B cell (primary cell): ENCODE data around the gene PHF21B.

Experiments
- EZH2 ChIP-seq: IDR thresholded peaks from 2 replicates; pipeline ENCODE4 v1.6.1; 2012; ENCODE audit warnings: borderline replicate concordance, low read depth, mild to moderate bottlenecking, moderate library complexity, low read length; ENCODE audit not compliant: insufficient read depth, poor library complexity, severe bottlenecking
- TF ChIP-seq, protein P1 (sequence below): fragments of 200-600 bp; IDR thresholded peaks from one replicate; pipeline ENCODE4 v1.8.0; 2022; ENCODE audit warnings: antibody characterized with exemption, mild to moderate bottlenecking

DNA sequence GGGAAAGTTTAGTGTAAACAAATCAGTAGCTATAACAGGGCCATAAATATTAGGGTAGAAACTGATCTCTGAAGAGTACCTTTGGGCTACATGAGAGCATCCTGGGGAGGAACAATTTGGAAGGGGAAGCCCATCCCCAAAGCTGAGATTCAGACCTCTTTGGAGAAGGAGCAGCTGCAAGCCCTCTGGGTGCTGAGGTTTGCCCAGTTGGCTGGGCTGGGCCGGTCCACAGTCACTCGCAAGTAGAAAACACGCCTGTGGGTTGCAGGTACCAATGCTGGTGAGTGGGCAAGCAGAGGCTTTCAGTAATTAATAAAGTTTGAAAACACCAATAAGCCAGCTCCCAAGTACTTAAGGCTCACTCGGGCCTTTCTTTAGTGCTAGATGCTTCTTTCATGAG, 132.9 kb downstream of the PHF21B start:
- TF ChIP-seq, protein P1, sequence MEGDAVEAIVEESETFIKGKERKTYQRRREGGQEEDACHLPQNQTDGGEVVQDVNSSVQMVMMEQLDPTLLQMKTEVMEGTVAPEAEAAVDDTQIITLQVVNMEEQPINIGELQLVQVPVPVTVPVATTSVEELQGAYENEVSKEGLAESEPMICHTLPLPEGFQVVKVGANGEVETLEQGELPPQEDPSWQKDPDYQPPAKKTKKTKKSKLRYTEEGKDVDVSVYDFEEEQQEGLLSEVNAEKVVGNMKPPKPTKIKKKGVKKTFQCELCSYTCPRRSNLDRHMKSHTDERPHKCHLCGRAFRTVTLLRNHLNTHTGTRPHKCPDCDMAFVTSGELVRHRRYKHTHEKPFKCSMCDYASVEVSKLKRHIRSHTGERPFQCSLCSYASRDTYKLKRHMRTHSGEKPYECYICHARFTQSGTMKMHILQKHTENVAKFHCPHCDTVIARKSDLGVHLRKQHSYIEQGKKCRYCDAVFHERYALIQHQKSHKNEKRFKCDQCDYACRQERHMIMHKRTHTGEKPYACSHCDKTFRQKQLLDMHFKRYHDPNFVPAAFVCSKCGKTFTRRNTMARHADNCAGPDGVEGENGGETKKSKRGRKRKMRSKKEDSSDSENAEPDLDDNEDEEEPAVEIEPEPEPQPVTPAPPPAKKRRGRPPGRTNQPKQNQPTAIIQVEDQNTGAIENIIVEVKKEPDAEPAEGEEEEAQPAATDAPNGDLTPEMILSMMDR: no peak
- no peak for TF ChIP-seq EZH2
